Thyroid gland (tissue), 4 donors: Measurements from ENCODE around the gene STAC3. TPM values are rescaled to one million over a fixed set of nuclear protein-coding genes. Genes with fewer than 3 reads are reported as not detected.

Source experiments
- DNase-seq, 2 donors: peaks; one replicate each; pipeline ENCODE4 v3.0.0-alpha.2; 2019
- H3K27ac ChIP-seq, 3 donors: fragments of 200-600 bp; sonication (generic); 1 replicate in 2 of 3; 2 replicates in 1 of 3; pipeline ENCODE4 v1.5.1; 2016 to 2019; ENCODE audit warnings: mild to moderate bottlenecking in 1 of 3, moderate library complexity in 1 of 3
- H3K27me3 ChIP-seq: fragments of 200-600 bp; sonication (generic); one replicate; pipeline ENCODE4 v1.5.1; 2019
- H3K36me3 ChIP-seq, 2 donors: fragments of 200-600 bp; sonication (generic); one replicate each; pipeline ENCODE4 v1.5.1; 2016 to 2019
- H3K4me1 ChIP-seq, 2 donors: fragments of 200-600 bp; sonication (generic); one replicate each; pipeline ENCODE4 v1.5.1; 2017 to 2019
- H3K4me3 ChIP-seq, 3 donors: fragments of 200-600 bp; sonication (generic); replicated peaks in 1 of 3; 1 replicate in 2 of 3; 2 replicates in 1 of 3; pipeline ENCODE4 v1.5.1; 2016; ENCODE audit warnings: mild to moderate bottlenecking in 1 of 3
- H3K9me3 ChIP-seq: fragments of 200-600 bp; sonication (generic); one replicate; pipeline ENCODE4 v1.5.1; 2017
- CTCF ChIP-seq, 6 experiments: fragments of 200-600 bp in 3 of 6; fragments of 450-650 bp in 3 of 6; sonication (generic) in 3 of 6; IDR thresholded peaks; one replicate each; pipeline ENCODE4 v1.5.1; 2016 to 2019; ENCODE audit warnings: antibody characterized with exemption in 6 of 6, mild to moderate bottlenecking in 2 of 6, inconsistent platforms in 1 of 6, moderate library complexity in 1 of 6
- POLR2A ChIP-seq, 2 donors: fragments of 450-650 bp; IDR thresholded peaks; one replicate each; pipeline ENCODE4 v1.6.1; 2017; ENCODE audit warnings: antibody characterized with exemption in 2 of 2, mild to moderate bottlenecking in 2 of 2, moderate library complexity in 1 of 2
- WGBS, 2 donors: methylation state at CpG; one replicate each; pipeline ENCODE4 v1.1.5; 2017; 5-methylcytosine and 5-hydroxymethylcytosine counted together
- intact Hi-C: fragments of 100-400 bp; cut with DNase I; formaldehyde crosslinking; loops from one replicate; pipeline ENCODE4 v1.15.1; 2023
- total RNA-seq, 4 donors: library from RNA; depleted of rRNA; stranded (reverse); fragments of >200 nt; gene quantifications; one replicate each; pipeline ENCODE4 v1.2.3, GENCODE V29; 2016

Gene STAC3
- total RNA-seq, 4 donors from 2014 or later: 0.88 to 7.3 (median 3.0) TPM; not detected in 1

DNA sequence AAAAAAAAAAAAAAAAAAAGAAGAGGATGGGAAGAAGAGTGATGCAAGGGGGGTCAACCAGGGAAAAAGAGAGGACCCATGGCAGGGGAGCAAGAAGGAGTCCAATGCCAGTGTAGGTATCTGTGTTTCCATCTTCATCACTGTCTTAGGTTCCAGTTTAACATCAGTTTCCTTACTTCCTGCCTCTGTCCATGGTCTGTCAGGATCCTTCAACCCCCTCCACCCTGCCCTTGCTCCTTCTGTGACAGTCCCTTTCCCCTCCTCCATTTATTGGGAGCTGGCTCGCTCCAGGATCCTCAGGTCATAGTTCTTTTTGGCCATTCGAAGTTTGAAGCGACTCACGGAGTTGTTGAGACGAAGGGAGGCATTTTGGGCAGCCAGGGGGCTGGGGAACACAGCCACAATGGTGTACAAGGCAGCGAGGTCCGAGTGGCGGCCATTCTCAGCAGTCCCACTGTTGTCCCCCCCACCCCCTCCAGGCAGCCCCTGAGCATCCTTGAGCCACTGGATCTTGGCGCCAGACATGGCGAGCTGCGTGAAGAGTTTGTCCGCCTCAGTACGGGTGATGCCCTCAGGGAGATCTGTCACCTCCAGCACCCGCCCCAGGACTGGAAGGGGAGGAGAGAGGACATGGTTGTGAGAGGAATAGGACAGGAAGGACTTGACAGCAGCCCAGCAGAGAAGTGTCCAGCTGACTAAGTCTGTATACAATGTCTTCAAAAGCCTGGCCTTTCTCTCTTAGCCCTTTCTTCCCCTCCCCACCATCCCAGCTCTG lies 3.7 kb upstream of the STAC3 start:
- WGBS, 2 donors: 93 to 94% methylated on average over 7 to 14 of the region's 14 CpGs
- intact Hi-C loops: no loop called here
- Histone ChIP-seq H3K4me3 (no peak overlapping the region), H3K36me3 (peaks cover 36 to 38% of the 10 kb centered on the region in 2 donors), H3K27ac (no peak overlapping the region), H3K4me1 (no peaks in the 10 kb centered on the region), H3K9me3 (no peaks in the 10 kb centered on the region), H3K27me3 (no peaks in the 10 kb centered on the region)
- TF ChIP-seq POLR2A (IDR thresholded peaks at IDR 0.05) (no peak), CTCF (IDR thresholded peaks at IDR 0.05) (no peak)
- no peak for DNase-seq

DNA sequence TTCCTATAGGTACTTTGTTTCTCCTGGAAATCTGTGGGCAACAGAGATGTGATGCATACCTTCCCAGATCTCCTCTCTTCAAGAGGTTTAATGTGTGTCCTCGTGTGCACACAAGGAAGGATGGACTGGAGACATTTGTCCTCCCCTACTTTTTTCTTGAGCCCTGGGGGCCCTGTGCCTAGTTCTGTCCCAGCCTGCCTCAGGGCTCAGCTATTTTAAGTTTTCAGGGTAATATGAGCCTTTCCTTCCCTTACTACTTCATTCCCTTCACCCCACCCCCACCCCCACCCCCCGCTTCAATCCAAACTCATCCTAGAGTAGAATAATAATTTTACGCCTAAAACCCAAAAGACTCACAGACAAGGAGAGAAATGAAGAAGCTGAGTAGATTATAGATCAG lies 446 bp downstream of the STAC3 start:
- no peak overlapping the region for H3K27ac ChIP-seq
- intact Hi-C loops: no loop called here
- no peaks in the 10 kb centered on the region for H3K27me3 ChIP-seq
- H3K9me3 ChIP-seq: no peaks in the 10 kb centered on the region
- WGBS, 2 donors: 73 to 77% methylated on average over 3 of the region's 3 CpGs
- DNase-seq: no peak
- TF ChIP-seq POLR2A (IDR thresholded peaks at IDR 0.05): no peak
- TF ChIP-seq CTCF (IDR thresholded peaks at IDR 0.05): no peak
- no peaks in the 10 kb centered on the region for H3K4me1 ChIP-seq
- peaks cover 4 to 6% of the 10 kb centered on the region in 2 donors for H3K36me3 ChIP-seq
- H3K4me3 ChIP-seq: no peak overlapping the region

GRCh38 chr12:57248934-57249742 lies 1.8 kb downstream of the STAC3 start:
- TF ChIP-seq CTCF (IDR thresholded peaks at IDR 0.05): no peak
- TF ChIP-seq POLR2A (IDR thresholded peaks at IDR 0.05): no peak
- intact Hi-C loops: no loop called here
- DNase-seq: no peak
- no peaks in the 10 kb centered on the region for H3K9me3 ChIP-seq
- no peak overlapping the region for H3K4me3 ChIP-seq
- H3K36me3 ChIP-seq: no peaks in the 10 kb centered on the region
- peaks cover 0 to under 1% of the 10 kb centered on the region in 2 donors for H3K4me1 ChIP-seq
- 83 to 85% methylated on average over 7 of the region's 7 CpGs for WGBS, 2 donors
- peaks cover under 1% of the 10 kb centered on the region for H3K27me3 ChIP-seq
- no peak overlapping the region for H3K27ac ChIP-seq

DNA sequence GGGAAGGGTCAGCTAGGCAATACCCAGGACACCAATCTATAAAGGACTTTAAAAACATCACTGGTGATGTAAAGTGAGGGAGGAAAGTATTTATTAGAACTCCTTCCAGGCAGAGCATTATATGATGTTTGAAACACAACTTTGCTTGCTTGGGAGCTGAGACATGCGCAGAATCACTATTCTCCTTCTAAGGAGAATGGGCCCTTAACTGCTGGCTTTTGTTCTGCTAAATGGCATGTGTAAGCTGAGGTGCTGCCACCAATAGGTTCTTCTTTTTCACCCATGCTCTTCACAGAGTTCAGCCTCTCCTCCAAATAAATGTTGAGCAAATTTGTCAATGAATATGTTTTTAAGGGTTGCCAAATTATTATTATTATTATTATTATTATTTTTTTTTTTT lies 3.9 kb downstream of the STAC3 start:
- H3K27ac ChIP-seq: no peak overlapping the region
- TF ChIP-seq CTCF (IDR thresholded peaks at IDR 0.05) (no peak), POLR2A (IDR thresholded peaks at IDR 0.05) (no peak)
- H3K36me3 ChIP-seq: no peaks in the 10 kb centered on the region
- intact Hi-C loops: no loop called here
- no peak overlapping the region for H3K4me3 ChIP-seq
- no peak for DNase-seq
- peaks cover 13% of the 10 kb centered on the region for H3K27me3 ChIP-seq
- no peaks in the 10 kb centered on the region for H3K9me3 ChIP-seq
- peaks cover 17 to 18% of the 10 kb centered on the region in 2 donors for H3K4me1 ChIP-seq
- 88 to 91% methylated on average over 1 of the region's 1 CpG for WGBS, 2 donors

- peaks cover 31 to 42% of the 10 kb centered on the region in 2 donors for H3K4me1 ChIP-seq
- no peak for DNase-seq
- 55 to 58% methylated on average over 6 of the region's 6 CpGs for WGBS, 2 donors
- TF ChIP-seq CTCF (IDR thresholded peaks at IDR 0.05) (no peak), POLR2A (IDR thresholded peaks at IDR 0.05) (no peak)
- no peaks in the 10 kb centered on the region for H3K36me3 ChIP-seq
- H3K4me3 ChIP-seq: no peak overlapping the region
- H3K9me3 ChIP-seq: no peaks in the 10 kb centered on the region
- intact Hi-C loops: loop anchor here (2.0 kb wide), 1 partner anchor 30 kb away; no protein-coding TSS in a partner anchor
- peaks cover 35% of the 10 kb centered on the region for H3K27me3 ChIP-seq
- no peak overlapping the region for H3K27ac ChIP-seq
Observed at GRCh38 chr12:57244312-57244696, 6.7 kb downstream of the STAC3 start.
